ENCODE results near the gene SF3B1.
A peak's percentile ranks its signal among the peaks of the same experiment; 100 is the strongest.
"Not testable (repeated sequence)": the region's sequence is repeated elsewhere in the genome, so short reads cannot be mapped to it uniquely, and the experiment has no call there.

Gene SF3B1

DNA sequence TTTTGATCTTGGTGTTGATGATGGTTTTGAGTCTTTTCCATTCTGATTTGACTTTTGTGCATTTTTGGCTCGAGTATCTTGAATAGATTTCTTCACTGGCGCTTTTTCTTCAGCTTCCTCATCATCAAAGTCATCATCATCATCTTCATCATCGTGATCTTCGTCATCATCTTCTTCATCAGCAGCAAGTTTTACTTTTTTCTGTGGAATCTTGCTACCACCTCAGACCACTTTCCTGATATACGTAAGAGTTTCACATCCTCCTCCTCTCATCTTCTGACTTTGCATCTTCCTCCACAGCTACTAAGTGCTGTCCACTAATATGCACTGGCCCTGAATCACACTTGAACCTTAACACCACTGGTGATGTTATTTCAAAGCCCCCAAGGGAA is 54.9 kb downstream of the SF3B1 start:
- not testable (repeated sequence) for DNase-seq (ENCODE audit: low spot score)

DNA sequence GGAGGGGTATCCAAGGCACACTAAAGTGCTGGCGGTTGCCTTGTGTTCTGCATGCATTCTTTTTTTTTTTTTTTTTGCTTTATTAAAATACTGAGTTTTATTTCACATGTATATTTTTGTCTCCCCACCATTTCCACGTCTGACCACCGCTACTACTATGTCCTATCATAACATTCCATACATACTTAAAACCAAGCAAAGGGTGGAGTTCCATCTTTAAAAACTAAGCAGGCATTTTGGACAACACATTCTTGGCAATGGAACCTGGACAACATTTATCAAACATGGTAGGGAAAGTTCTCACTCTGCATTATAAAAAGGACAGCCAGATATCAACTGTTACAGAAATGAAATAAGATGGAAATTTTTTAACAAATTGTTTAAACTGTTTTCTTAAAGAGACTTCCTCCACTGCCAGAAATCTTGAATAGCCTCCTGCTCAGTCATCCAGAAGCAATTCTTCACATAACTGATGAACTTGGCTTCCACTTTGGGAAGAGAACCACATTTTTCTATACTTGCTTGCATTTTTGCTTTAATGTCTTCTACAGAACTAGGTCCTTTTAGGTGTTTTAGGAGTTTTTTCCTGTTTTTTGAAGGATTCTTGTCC is 55.4 kb downstream of the SF3B1 start:
- not testable (repeated sequence) for DNase-seq (ENCODE audit: low spot score)

DNA sequence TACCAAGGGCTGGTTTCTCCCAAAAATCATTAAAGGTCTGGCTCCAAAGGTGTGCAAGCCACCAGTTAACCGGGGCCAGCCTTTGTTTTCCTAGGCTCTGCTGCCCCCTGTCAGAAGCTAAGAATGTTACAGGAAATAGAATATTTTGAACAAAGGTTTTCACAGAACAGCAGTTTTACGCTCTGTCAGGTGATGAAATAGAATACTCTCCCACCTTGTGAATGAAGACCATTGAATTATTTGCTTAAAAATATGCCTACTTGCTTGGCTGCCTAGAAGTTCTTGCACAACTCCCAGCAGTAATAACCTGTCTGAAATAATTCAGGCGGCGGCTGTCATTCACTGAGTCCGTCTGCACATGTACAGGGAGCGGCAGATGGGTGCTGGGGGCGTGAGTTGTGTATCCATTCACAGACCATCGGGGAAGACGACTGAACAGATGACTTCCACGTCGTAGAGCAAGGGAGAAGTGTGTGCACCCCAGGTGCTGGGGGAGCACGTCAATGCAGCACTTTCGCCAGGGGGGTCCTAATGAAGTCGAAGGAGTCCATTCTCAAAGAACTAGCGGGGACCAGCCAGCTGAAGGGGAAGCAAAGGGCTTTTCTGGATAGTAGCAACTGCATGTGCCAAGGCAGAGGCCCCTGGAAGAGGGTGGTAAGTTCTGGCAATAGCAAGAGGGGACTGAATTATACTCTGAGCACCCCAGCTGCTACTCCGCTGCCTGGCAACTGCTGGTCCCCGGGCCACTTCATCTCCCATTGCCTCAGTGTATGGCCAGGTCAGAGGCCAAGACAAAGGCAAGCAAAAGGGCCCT is 56.1 kb downstream of the SF3B1 start:
- DNase-seq (ENCODE audit: low spot score), result peak; percentile 59

GRCh38 chr2:197378086-197378485 is 56.7 kb downstream of the SF3B1 start:
- DNase-seq (ENCODE audit: low spot score), result no peak

DNA sequence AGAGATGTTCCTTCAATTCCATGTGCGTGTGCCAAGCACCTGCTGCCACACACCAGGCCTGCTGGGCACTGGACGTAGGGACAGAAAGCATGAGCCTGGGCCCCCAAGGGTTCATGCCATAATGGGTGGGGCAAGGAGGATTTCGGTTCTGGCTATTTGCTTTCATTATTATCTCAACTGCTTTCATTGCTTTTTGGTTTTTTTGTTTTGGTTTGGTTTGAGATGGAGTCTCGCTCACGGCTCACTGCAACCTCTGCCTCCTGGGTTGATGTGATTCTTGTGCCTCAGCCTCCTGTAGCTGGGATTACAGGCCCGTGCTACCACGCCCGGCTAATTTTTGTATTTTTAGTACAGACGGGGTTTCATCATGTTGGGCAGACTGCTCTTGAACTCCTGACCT is 57.2 kb downstream of the SF3B1 start:
- no peak for DNase-seq (ENCODE audit: low spot score)

GRCh38 chr2:197372592-197372991 is 62.2 kb downstream of the SF3B1 start:
- DNase-seq (ENCODE audit: low spot score), result no peak

- not testable (repeated sequence) for DNase-seq (ENCODE audit: low spot score)
Measured at GRCh38 chr2:197370664-197371063, 64.2 kb downstream of the SF3B1 start.

- DNase-seq (ENCODE audit: low spot score), result no peak
Measured at GRCh38 chr2:197369933-197370320, 64.9 kb downstream of the SF3B1 start.

- no peak for DNase-seq (ENCODE audit: low spot score)
Measured at GRCh38 chr2:197369228-197369932, 65.4 kb downstream of the SF3B1 start.

DNA sequence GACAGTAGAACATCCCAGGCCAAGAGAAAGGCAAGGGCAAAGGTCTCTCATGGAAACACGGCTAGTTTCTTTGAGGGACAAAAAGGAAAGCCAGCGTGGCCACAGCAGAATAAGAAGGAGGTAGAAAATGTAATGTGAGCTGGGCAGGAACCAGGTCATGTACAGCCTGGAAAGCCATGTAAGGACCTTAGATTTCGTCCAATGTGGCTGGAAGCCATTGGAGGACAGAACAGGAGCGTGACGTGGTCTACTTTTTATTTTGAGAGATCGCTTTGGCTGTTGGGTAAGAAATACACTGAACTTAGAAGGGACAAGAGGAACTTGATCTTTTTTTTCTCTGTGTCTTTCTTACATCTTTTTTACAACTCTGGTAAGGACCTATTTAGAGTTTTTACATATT is 66.4 kb downstream of the SF3B1 start:
- DNase-seq (ENCODE audit: low spot score), result no peak

DNA sequence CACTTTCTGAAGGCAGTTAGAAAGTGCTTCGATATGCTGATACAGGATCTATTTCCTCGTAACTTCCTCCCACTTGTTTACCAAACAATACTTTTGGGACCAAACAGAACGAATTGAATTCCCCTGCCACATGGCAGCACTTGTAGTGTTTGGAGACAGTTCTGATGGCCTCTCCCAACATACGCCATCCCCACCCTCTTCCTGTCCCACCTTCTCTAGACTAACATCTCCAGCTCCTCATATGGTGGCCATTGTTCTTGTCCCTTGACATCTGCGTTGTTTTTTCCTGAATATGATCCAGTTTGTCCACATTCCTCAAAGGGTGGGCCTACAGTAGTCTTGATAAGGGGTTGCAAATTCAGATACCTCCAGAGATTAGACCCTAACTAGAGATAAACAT is 70.8 kb downstream of the SF3B1 start:
- no peak for DNase-seq (ENCODE audit: low spot score)

- DNase-seq (ENCODE audit: low spot score), result no peak
Measured at GRCh38 chr2:197360744-197361156, 74.1 kb downstream of the SF3B1 start.

DNA sequence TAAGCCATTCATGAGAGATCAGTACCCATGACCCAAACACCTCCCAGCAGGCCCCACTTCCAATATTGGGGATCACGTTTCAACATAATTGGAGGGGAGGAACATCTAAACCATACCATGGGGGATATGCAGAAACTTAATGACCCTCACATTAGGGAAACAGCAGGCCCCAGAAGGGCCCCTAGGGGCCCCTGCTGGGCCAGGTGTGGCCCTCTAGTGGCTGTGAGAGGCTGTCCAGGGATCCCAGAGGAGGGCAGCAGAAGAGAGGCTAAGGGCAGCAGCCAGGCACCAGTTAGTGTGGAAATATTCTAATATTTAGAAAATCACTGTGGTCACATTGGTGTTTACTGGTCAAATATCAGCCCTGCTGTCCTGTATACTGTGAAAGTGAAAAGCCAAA is 75.0 kb downstream of the SF3B1 start:
- no peak for DNase-seq (ENCODE audit: low spot score)

GRCh38 chr2:197358931-197359330 is 75.9 kb downstream of the SF3B1 start:
- DNase-seq (ENCODE audit: low spot score), result no peak

GRCh38 chr2:197357986-197358385 is 76.8 kb downstream of the SF3B1 start:
- no peak for DNase-seq (ENCODE audit: low spot score)

DNA sequence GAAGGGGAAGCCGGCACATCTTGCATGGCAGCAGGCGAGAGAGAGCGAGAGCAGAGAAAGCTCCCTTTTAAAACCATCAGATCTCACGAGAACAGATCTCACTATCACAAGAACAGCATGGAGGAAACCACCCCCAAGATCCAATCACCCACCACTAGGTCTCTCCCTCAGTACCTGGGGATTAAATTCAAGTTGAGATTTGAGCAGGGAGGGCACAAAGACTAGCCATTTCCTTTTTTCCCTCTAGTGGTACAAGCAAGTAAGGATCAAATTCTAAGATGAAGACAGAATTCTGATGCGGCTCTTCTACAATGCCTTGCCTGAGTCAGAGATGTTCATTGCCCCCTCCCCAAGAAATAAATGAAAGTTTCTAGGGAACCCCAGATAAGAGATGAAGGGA is 78.7 kb downstream of the SF3B1 start:
- DNase-seq (ENCODE audit: low spot score), result no peak

- no peak for DNase-seq (ENCODE audit: low spot score)
Measured at GRCh38 chr2:197354169-197354558, 80.7 kb downstream of the SF3B1 start.

GRCh38 chr2:197353393-197354168 is 81.2 kb downstream of the SF3B1 start:
- no peak for DNase-seq (ENCODE audit: low spot score)

DNA sequence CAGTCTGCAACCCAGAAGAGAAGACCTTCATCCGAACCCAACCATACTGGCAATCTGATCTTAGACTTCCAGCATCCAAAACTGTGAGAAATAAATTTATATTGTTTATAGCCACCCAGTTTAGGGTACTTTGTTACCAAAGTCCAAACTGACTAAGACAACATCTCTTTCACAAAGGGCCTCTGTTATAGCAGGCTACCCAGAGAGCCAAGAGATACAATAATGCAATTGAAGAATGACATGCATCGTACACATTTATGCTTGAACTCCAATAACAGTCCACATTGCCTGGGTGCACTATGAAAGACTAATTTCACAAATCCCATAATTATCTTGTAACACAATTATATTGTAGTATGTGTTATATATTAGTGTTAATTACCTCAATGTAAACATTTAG is 85.1 kb downstream of the SF3B1 start:
- DNase-seq (ENCODE audit: low spot score), result peak; percentile 24

DNA sequence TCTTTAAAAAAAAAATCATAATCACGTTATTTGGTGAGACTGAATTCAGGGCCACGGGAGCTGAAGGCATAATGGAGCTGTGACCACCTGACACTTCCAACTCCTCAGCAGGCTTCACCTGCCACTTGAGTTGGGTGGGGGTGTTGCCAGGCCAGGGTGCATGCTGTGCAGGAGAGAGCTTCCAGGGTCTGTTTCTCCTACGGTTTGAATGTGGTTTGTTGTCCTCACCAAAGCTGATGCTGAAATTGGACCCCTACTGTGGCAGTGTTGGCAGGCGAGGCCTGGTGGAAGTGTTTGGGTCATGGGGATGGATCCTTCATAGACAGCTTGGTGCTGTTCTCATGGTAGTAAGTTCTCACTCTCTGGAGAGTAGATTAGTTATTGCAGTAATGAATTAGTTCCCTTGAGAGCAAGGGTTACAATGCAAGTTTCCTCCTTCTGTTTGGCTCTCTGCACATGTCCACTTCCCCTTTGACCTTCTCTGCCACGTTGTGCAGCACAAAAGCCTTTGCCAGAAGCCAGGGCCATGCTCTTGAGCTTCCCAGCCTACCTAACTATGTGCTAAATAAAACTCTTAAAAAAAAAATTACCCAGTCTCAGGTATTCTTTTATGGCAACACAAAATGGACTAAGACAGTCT is 86.0 kb downstream of the SF3B1 start:
- no peak for DNase-seq (ENCODE audit: low spot score)

- DNase-seq (ENCODE audit: low spot score), result no peak
Measured at GRCh38 chr2:197345846-197346370, 88.9 kb downstream of the SF3B1 start.

DNA sequence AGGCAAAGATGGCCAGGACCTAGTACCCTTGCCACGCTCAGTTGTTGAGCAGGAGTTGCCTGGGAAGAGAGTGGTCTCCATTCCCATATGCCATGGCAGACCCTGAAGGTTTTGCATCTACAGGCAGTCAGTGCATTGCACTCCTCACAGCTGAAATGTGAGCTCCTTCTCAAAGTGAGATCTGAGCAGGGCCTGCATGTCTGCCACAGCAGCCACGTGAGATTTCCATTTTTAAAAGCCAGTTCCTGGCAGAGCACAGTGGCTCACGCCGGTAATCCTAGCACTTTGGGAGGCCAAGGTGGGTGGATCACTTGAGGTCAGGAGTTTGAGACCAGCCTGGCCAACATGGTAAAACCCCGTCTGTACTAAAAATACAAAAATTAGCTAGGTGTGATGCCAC is 90.9 kb downstream of the SF3B1 start:
- not testable (repeated sequence) for DNase-seq (ENCODE audit: low spot score)

Measured in globus pallidus (tissue), 1 donor.